ENCODE data around the gene PLEKHA5.
"Not testable (repeated sequence)": the region's sequence is repeated elsewhere in the genome, so short reads cannot be mapped to it uniquely, and the experiment has no call there.

The PLEKHA5 gene

GRCh38 chr12:19284658-19285057 is 155.1 kb downstream of the PLEKHA5 start:
- no peak for DNase-seq (ENCODE audit: low spot score)

- no peak for DNase-seq (ENCODE audit: low spot score)
Observed at GRCh38 chr12:19285793-19286448, 156.4 kb downstream of the PLEKHA5 start.

GRCh38 chr12:19287302-19287701 is 157.8 kb downstream of the PLEKHA5 start:
- DNase-seq (ENCODE audit: low spot score): no peak

- no peak for DNase-seq (ENCODE audit: low spot score)
Observed at GRCh38 chr12:19288161-19288560, 158.6 kb downstream of the PLEKHA5 start.

- DNase-seq (ENCODE audit: low spot score): peak; percentile 30
Observed at GRCh38 chr12:19288603-19289244, 159.2 kb downstream of the PLEKHA5 start.

GRCh38 chr12:19298836-19299605 is 169.5 kb downstream of the PLEKHA5 start:
- no peak for DNase-seq (ENCODE audit: low spot score)

GRCh38 chr12:19299765-19300164 is 170.2 kb downstream of the PLEKHA5 start:
- DNase-seq (ENCODE audit: low spot score): no peak

- no peak for DNase-seq (ENCODE audit: low spot score)
Observed at GRCh38 chr12:19301223-19301622, 171.7 kb downstream of the PLEKHA5 start.

GRCh38 chr12:19301688-19302087 is 172.2 kb downstream of the PLEKHA5 start:
- no peak for DNase-seq (ENCODE audit: low spot score)

GRCh38 chr12:19302100-19302640 is 172.6 kb downstream of the PLEKHA5 start:
- no peak for DNase-seq (ENCODE audit: low spot score)

- DNase-seq (ENCODE audit: low spot score): no peak
Observed at GRCh38 chr12:19303496-19303895, 174.0 kb downstream of the PLEKHA5 start.

GRCh38 chr12:19304149-19304750 is 174.7 kb downstream of the PLEKHA5 start:
- DNase-seq (ENCODE audit: low spot score): no peak

- DNase-seq (ENCODE audit: low spot score): not testable (repeated sequence)
Observed at GRCh38 chr12:19305621-19306020, 176.1 kb downstream of the PLEKHA5 start.

- DNase-seq (ENCODE audit: low spot score): no peak
Observed at GRCh38 chr12:19306366-19306765, 176.8 kb downstream of the PLEKHA5 start.

- DNase-seq (ENCODE audit: low spot score): no peak
Observed at GRCh38 chr12:19307451-19307850, 177.9 kb downstream of the PLEKHA5 start.

- no peak for DNase-seq (ENCODE audit: low spot score)
Observed at GRCh38 chr12:19311165-19311564, 181.6 kb downstream of the PLEKHA5 start.

GRCh38 chr12:19312637-19313036 is 183.1 kb downstream of the PLEKHA5 start:
- DNase-seq (ENCODE audit: low spot score): no peak

GRCh38 chr12:19316425-19316824 is 186.9 kb downstream of the PLEKHA5 start:
- DNase-seq (ENCODE audit: low spot score): peak; percentile 16

GRCh38 chr12:19322376-19322775 is 192.8 kb downstream of the PLEKHA5 start:
- no peak for DNase-seq (ENCODE audit: low spot score)

- DNase-seq (ENCODE audit: low spot score): no peak
Observed at GRCh38 chr12:19323805-19324204, 194.3 kb downstream of the PLEKHA5 start.

GRCh38 chr12:19326102-19326501 is 196.6 kb downstream of the PLEKHA5 start:
- DNase-seq (ENCODE audit: low spot score): no peak

GRCh38 chr12:19332196-19332595 is 202.7 kb downstream of the PLEKHA5 start:
- DNase-seq (ENCODE audit: low spot score): no peak

All from kidney capillary endothelial cell (primary cell).